Panc1 (cell line): ENCODE data around the gene GAST. TPM values are rescaled to one million over a fixed set of nuclear protein-coding genes. Genes with fewer than 3 reads are reported as not detected.
"Not testable (repeated sequence)": the region's sequence is repeated elsewhere in the genome, so short reads cannot be mapped to it uniquely, and the experiment has no call there.

Experiments used
- ATAC-seq: fragments of 200-7000 bp; cut with Tn5 transposase; 2 replicates; pipeline ENCODE4 v1.9.1; 2020; ENCODE audit warnings: mild to moderate bottlenecking, moderate library complexity
- BruUV-seq: library from RNA; stranded (reverse); fragments of 400-500 nt; replicated peaks from 2 replicates; lab custom pipeline; 2021; lab: Mats Ljungman, UMichigan
- CTCF ChIA-PET: fragments of 300-600 bp; sonication (Branson Sonifier 250); formaldehyde crosslinking; loops from one replicate; lab custom pipeline; 2022; ENCODE audit warnings: antibody characterized with exemption; lab: Charles Lee
- POLR2A ChIA-PET: fragments of 300-600 bp; sonication (Branson Sonifier 250); formaldehyde crosslinking; loops from one replicate; lab custom pipeline; 2022; ENCODE audit warnings: antibody characterized with exemption; lab: Charles Lee
- DNase-seq: peaks from one replicate; pipeline ENCODE4 v3.0.0-alpha.2; 2010; ENCODE audit warnings: low read depth, low spot score
- H3K27ac ChIP-seq: 2 replicates; pipeline ENCODE4 v1.5.1; 2011; ENCODE audit warnings: mild to moderate bottlenecking, low read length, inconsistent platforms
- H3K27me3 ChIP-seq: fragments of 200-500 bp; sonication (Bioruptor generic); 2 replicates; pipeline ENCODE4 v1.6.0; 2014; ENCODE audit warnings: low read length, inconsistent platforms; ENCODE audit not compliant: control insufficient read depth, insufficient read depth
- H3K36me3 ChIP-seq: fragments of 200-500 bp; sonication (Bioruptor generic); 2 replicates; pipeline ENCODE4 v1.5.1; 2014; ENCODE audit warnings: inconsistent platforms, mild to moderate bottlenecking, low read length, moderate library complexity; ENCODE audit not compliant: control insufficient read depth, insufficient read depth
- H3K4me1 ChIP-seq: 2 replicates; pipeline ENCODE4 v1.5.1; 2011; ENCODE audit warnings: inconsistent platforms, mild to moderate bottlenecking, low read length, moderate library complexity; ENCODE audit not compliant: control insufficient read depth, insufficient read depth
- H3K4me3 ChIP-seq, 2 experiments: 2 replicates each; pipeline ENCODE4 v1.5.1; 2011 to 2012; ENCODE audit warnings: low read depth in 2 of 2, low read length in 2 of 2, mild to moderate bottlenecking in 2 of 2, inconsistent platforms in 1 of 2, moderate library complexity in 1 of 2
- H3K9me3 ChIP-seq: fragments of 200-500 bp; sonication (Bioruptor generic); 2 replicates; pipeline ENCODE4 v1.5.1; 2014; ENCODE audit warnings: low read depth, mild to moderate bottlenecking, inconsistent platforms, low read length, moderate library complexity; ENCODE audit not compliant: control insufficient read depth, insufficient read depth
- CTCF ChIP-seq: fragments of 450-650 bp; IDR thresholded peaks from 2 replicates; pipeline ENCODE4 v1.5.1; 2017; ENCODE audit warnings: mild to moderate bottlenecking
- POLR2AphosphoS5 ChIP-seq: IDR thresholded peaks from 2 replicates; pipeline ENCODE4 v1.6.1; 2012; ENCODE audit warnings: mild to moderate bottlenecking, low read depth, low read length, moderate library complexity
- SIN3A ChIP-seq: IDR thresholded peaks from 2 replicates; pipeline ENCODE4 v1.6.1; 2012; ENCODE audit warnings: low read depth, mild to moderate bottlenecking, low read length, moderate library complexity, borderline replicate concordance; ENCODE audit not compliant: insufficient read depth
- TCF7L2 ChIP-seq: IDR thresholded peaks from 2 replicates; pipeline ENCODE4 v1.6.1; 2011; ENCODE audit warnings: mild to moderate bottlenecking, low read depth, low read length, inconsistent platforms
- in situ Hi-C: cut with HindIII; loops from 2 replicates; pipeline ENCODE4 v1.10.0; 2016; ENCODE audit warnings: low sequenced_read_pairs, low pct_unique_long_range_greater_than_20kb
- intact Hi-C: fragments of 100-400 bp; cut with micrococcal nuclease; formaldehyde crosslinking; loops from one replicate; pipeline ENCODE4 v1.10.0; 2022; ENCODE audit not compliant: unreplicated experiment
- total RNA-seq: library from RNA; stranded (reverse); gene quantifications from one replicate; pipeline ENCODE4 v1.2.1, GENCODE V29; 2021; ENCODE audit not compliant: unreplicated experiment
- TF ChIP-seq, protein P1 (sequence below), 2 experiments: IDR thresholded peaks; 2 replicates each; pipeline ENCODE4 v1.6.1; 2011 to 2012; ENCODE audit warnings: low read depth in 2 of 2, control low read depth in 1 of 2, low read length in 1 of 2, mild to moderate bottlenecking in 1 of 2, moderate library complexity in 1 of 2; ENCODE audit not compliant: insufficient read depth in 1 of 2

Gene GAST
- total RNA-seq, 1 experiment from 2014 or later = not detected

DNA sequence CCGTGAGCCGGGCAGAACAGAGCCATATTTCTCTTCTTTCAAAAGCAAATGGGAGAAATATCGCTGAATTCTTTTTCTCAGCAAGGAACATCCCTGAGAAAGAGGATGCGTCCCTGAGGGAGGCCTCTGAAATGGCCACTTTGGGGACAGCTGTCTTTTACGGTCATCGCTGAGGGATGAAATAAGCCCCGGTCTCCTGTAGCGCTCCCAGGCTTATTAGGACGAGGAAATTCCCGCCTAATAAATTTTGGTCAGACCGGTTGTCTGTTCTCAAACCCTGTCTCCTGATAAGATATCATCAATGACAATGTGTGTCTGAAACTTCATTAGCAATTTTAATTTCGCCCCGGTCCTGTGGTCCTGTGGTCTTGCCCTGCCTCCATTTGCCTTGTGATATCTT, 26.4 kb upstream of the GAST start:
- H3K27me3 ChIP-seq, BruUV-seq, H3K4me3 ChIP-seq, DNase-seq, intact Hi-C loops, H3K27ac ChIP-seq, H3K9me3 ChIP-seq, in situ Hi-C loops, ATAC-seq: not testable (repeated sequence)
- Histone ChIP-seq H3K36me3 (peaks cover 15% of the 10 kb centered on the region), H3K4me1 (peaks cover 15% of the 10 kb centered on the region)
- CTCF ChIA-PET = interaction anchor here (1.1 kb wide), 1 partner anchor 20 kb away, joined by 10 read pairs; no protein-coding TSS in a partner anchor
- POLR2A ChIA-PET = interaction anchor here (0.6 kb wide), 1 partner anchor 10 kb away, joined by 8 read pairs; no protein-coding TSS in a partner anchor

DNA sequence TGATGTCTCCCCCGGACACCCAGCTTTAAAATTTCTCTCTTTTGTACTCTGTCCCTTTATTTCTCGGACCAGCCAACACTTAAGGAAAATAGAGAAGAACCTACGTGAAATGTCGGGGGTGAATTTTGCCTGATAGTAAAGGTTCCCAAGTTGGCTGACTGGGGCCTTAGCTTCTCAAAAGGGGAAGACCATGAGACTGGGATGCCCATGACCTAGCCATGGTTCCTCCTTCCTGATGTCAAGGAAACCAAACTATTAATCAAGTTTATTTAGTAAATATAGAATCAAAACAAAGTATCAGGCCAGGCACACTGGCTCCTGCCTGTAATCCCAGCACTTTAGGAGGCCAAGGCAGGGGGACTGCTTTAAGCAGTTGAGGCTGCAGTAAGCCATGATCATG, 25.9 kb upstream of the GAST start:
- intact Hi-C loops = no loop called here
- in situ Hi-C loops = no loop called here
- CTCF ChIA-PET = no interaction called here
- H3K4me3 ChIP-seq = no peak overlapping the region
- H3K36me3 ChIP-seq = peaks cover 20% of the 10 kb centered on the region
- no TSS peak for BruUV-seq
- no peak for TF ChIP-seq POLR2AphosphoS5
- no peak for TF ChIP-seq TCF7L2
- no peak for TF ChIP-seq CTCF
- no peak for TF ChIP-seq SIN3A
- TF ChIP-seq, protein P1, sequence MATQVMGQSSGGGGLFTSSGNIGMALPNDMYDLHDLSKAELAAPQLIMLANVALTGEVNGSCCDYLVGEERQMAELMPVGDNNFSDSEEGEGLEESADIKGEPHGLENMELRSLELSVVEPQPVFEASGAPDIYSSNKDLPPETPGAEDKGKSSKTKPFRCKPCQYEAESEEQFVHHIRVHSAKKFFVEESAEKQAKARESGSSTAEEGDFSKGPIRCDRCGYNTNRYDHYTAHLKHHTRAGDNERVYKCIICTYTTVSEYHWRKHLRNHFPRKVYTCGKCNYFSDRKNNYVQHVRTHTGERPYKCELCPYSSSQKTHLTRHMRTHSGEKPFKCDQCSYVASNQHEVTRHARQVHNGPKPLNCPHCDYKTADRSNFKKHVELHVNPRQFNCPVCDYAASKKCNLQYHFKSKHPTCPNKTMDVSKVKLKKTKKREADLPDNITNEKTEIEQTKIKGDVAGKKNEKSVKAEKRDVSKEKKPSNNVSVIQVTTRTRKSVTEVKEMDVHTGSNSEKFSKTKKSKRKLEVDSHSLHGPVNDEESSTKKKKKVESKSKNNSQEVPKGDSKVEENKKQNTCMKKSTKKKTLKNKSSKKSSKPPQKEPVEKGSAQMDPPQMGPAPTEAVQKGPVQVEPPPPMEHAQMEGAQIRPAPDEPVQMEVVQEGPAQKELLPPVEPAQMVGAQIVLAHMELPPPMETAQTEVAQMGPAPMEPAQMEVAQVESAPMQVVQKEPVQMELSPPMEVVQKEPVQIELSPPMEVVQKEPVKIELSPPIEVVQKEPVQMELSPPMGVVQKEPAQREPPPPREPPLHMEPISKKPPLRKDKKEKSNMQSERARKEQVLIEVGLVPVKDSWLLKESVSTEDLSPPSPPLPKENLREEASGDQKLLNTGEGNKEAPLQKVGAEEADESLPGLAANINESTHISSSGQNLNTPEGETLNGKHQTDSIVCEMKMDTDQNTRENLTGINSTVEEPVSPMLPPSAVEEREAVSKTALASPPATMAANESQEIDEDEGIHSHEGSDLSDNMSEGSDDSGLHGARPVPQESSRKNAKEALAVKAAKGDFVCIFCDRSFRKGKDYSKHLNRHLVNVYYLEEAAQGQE (IDR thresholded peaks at IDR 0.05; ENCODE audit: insufficient read depth in 1 of 2, low read depth in 2 of 2, low read length in 1 of 2) = no peak
- DNase-seq (no peak), ATAC-seq (no peak)
- peaks cover 20% of the 10 kb centered on the region for H3K4me1 ChIP-seq
- no peaks in the 10 kb centered on the region; the same call in 1 of the 2 replicates for H3K9me3 ChIP-seq
- POLR2A ChIA-PET = no interaction called here
- H3K27ac ChIP-seq = no peak overlapping the region
- H3K27me3 ChIP-seq = no peaks in the 10 kb centered on the region

GRCh38 chr17:41687828-41688640, 24.1 kb upstream of the GAST start:
- in situ Hi-C loops (no loop called here), intact Hi-C loops (no loop called here)
- DNase-seq (no peak), ATAC-seq (no peak; the same call in 1 of the 2 replicates)
- no peaks in the 10 kb centered on the region for H3K27me3 ChIP-seq
- TSS peak; percentile 98 for BruUV-seq
- H3K9me3 ChIP-seq = no peaks in the 10 kb centered on the region; the same call in 1 of the 2 replicates
- CTCF ChIA-PET = interaction anchor here (1.0 to 1.2 kb wide), 5 partner anchors 9 to 139 kb away, joined by 4 to 13 read pairs (median 4); no protein-coding TSS in a partner anchor
- TF ChIP-seq SIN3A = no peak
- TF ChIP-seq POLR2AphosphoS5 = peak; percentile 5; the same call in 1 of the 2 replicates
- peak; percentile 70 for TF ChIP-seq CTCF
- TF ChIP-seq TCF7L2 = peak; percentile 95
- TF ChIP-seq, protein P1 (IDR thresholded peaks at IDR 0.05; ENCODE audit: insufficient read depth in 1 of 2, low read depth in 2 of 2, low read length in 1 of 2) = no peak
- peak overlapping the region; percentile 100 for H3K27ac ChIP-seq
- H3K4me3 ChIP-seq = peak overlapping the region; percentile 89 to 91
- peaks cover 22% of the 10 kb centered on the region for H3K4me1 ChIP-seq
- H3K36me3 ChIP-seq = peaks cover 27% of the 10 kb centered on the region
- POLR2A ChIA-PET = interaction anchor here (0.6 to 1.8 kb wide), 12 partner anchors 9 to 374 kb away, joined by 3 to 22 read pairs (median 3); no protein-coding TSS in a partner anchor
